Stimulated activated CD8-positive, alpha-beta memory T cell treated with anti-CD3 and anti-CD28 coated beads, Interleukin-15, amount 100 ng/mL, for 24 hours (primary cell): ENCODE measurements around the gene IFT25.

ENCODE experiments used
- DNase-seq: peaks from one replicate; pipeline ENCODE4 v3.0.0-alpha.2; 2020; ENCODE audit warnings: low read depth

The IFT25 gene

DNA sequence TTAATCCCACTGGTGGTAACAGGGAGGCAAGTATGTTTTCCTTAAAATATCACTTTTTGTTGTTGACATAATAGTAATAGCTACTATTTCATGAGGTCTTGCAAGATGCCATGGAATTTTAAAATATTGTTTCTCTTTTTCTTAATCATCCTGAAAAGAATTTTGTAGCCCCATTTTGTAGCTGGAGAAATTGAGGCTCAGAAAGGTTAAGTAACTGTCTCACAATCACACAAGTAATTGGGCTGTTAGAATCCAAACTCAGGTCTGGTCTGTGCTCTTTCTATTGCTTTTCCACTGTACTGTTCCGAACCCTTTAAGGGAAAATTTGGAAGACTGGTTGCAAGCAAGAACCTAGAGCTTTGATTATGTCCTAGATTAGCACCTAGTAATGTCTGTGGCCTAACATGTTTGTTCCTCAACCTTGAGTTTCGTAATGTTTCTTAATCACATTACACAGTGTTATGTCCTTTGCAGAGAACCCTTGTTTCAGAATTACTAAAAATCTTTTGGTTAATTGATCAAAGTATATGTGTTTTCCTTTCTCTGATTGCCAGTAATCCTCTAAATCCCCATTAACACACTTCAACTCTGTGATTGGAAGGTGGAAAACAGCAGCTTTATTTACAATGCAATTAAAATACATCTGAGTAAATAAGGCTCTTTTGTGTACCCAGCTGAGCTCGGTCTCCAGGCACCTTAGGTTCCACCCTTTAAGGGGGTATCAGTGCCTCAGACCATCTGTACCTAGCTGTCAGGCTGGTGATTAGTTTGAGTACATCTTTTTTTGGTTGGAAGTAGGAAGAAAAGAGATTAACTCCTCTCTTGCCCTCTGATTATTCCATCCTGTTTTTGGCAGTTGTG, 11.0 kb upstream of the IFT25 start:
- DNase-seq = no peak

DNA sequence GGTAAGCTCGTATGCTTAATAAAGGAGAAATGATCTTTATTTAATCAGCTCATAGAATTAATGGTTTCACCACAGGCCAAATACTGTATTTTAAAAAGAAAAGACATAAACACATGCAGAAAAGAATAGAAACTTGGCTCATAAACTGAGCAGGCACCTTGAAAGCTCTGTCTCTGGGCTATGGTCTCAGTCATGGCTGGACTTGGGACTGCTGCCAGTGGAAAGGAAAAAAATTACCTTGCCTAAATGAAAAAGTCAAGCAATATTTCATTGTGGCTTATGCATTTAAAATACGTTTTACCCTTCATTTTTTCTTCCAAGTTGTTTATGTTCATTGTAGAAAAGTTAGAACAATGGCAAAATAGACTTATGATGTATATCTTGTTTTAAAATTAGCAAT, 8.6 kb upstream of the IFT25 start:
- DNase-seq = no peak

DNA sequence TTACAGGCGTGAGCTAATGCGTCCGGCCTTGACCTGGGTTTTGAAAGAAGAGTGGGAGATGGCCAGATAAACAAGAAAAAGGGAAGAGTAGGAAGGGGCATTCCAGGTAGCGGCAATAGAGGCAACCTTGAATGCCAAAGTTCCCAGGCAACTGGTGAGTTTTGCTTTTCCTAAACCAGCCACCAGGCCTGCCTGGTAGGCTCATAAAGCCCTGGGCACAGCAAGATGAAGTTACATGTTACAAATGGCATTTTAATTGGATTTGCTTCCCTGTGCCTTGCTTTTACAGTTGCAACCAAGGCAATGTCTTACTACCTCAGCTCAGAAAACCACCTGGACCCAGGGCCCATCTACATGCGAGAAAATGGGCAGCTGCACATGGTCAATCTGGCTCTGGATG, 6.2 kb upstream of the IFT25 start:
- no peak for DNase-seq

DNA sequence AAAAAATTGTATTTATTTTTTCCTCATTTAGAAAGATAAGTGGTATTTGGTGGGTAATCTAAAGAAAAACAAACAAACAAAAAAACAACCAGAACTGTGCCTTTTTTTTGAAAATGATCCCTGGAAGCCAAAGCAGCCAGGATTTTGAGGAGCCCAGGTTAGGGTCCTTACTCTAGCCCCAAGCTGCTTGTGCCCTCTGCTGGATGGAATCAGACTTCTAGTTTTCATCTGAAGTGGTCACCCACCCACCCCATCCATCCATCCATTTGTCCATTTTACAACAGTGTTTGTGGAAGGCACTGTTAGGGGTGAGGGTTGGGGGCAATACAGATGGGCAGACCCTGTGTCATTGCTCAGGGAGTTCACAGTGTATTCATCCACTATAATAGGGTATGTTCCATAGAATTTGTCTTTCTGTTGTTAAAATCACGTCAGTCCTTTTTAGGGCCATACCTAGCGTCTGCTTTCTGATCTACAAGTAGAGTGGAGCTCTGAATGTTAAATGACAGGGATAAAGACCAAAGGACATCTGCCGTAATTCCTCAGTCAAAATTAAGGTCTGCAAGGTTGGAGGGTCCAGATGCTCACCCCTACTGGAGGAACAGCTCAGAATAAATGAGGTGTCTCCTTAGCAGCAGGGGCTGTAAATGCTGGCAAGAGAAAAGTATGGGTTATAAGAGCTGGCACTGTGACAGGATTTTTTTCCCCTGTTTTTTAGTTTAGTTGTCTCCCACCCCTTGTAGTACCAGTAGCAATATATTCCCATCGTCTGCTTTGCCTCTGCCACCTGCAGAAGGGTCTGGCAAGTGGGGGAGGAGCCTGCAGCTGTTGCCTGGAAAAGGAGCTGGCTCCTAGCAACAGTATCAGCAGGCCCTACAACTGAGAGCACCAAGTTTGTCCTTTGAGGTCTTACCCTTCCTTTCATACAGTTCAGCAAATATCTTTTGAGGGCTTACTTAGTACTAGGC, 3.8 kb upstream of the IFT25 start:
- DNase-seq = no peak

DNA sequence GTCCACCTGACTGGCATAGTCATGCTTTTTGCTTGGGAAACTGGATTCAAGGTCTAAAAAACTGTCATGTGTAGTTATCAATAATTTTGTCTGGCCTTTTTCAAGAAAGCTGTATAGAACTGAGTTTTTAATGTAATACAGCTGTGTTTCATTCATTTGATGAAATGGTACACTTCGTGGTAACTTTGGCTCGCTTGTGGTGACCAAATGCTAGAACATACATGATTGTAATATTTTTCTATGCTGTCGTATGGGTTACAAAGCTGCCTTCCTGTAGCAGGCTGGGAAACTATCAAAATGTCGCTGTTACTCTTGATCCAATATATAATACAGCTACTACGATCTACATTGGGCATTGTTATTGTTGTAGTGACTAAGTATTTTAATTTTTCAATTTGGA, 2.8 kb upstream of the IFT25 start:
- no peak for DNase-seq

DNA sequence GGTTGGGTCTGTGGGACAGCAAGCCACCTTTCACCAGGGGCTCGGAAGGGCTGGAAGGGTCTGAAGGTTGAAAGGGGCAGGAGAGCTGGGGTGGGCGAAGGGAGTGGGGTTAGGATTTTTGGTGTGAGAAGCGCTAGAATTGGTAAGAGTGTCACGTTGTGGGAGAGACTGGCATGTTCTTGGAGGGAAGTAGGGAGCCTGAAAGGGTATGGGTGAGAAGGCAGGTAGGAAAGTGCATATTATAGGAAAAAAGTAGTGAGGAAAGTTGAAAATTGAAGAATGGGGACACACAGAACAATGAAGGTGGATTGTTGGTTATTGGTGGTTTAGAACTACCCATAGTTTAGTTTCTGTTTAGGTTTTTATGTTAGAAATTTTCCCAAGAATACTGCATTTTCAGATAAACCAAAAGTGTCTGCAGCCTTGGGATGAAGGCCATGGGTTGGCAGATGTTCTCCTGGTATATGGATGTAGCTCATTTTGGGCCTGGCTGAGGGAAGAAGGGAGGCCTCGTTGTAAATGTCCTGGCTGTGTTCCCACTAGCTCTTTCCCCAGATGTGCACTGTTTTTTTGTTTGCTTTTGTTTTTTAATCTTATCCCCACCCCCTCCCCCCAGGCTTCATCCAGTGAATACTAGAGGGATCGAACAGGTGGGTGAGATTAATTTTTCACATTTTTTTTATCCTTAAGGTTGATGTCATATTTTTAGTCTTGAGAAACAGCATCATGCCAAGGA, 1.8 kb upstream of the IFT25 start:
- DNase-seq = no peak

DNA sequence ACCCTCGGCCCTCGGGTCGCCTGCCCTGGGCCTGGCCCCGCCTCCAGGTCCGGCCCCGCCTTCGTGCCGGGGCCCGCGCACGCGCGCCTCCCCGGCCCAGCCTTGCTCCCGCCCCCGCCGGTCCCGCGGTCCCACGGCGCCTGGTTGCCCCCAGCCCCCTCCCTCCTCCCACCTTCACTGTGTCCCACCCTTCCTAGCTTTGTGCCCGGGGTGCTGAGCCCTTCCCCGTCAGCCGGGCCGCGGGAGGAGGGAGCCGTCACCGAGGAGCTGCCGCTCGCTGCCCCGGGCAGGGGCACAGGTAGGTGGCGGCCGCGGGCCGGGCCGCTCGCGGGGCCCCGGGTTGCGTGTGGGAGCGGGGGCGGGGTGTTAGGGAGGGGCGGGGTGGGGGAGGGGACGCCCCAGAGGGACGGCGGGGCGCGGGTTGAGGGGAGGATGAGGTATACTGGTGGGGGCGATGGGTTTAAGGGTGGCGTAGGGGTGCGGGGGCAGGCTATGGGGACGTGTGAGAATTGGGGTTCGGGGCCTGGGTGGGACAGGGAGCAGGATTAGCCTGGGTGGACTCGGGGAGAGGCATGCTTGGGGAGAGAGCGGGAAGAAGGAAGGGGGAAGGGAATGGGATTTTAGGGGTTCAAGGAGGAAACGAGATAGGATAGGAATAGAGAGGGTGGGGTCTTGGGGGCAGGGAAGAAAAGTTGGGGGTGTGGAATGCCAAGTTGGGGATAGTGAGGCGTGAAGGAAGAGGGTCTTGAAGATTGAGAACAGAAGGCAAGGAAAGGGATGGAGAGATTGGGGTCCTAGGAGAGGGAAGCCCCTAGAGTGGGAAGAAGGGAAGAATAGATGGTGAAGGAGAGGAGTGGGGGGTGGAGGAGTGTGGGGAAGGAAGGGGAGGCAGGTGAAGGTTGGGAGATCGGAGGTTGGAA, 1.0 kb upstream of the IFT25 start, which contains the start of gene LRRC42:
Gene LRRC42, plus strand, starts transcription at position 99 of the 920 bp plus-strand sequence. CDS start 5,650 bp downstream, outside the sequence.
- no peak for DNase-seq

DNA sequence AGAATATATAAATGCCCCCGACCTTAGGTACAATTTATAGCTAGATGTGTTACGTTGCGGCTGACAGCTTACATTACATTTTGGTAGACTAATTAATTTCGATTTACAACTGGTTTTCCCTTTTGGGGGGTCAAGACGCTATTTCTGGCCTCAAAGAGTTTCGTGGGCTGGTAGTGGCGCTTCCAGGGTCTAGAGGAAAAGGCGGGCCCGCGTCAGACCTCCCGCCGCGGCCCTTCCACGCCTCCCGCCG, 391 bp downstream of the IFT25 start:
- no peak for DNase-seq

DNA sequence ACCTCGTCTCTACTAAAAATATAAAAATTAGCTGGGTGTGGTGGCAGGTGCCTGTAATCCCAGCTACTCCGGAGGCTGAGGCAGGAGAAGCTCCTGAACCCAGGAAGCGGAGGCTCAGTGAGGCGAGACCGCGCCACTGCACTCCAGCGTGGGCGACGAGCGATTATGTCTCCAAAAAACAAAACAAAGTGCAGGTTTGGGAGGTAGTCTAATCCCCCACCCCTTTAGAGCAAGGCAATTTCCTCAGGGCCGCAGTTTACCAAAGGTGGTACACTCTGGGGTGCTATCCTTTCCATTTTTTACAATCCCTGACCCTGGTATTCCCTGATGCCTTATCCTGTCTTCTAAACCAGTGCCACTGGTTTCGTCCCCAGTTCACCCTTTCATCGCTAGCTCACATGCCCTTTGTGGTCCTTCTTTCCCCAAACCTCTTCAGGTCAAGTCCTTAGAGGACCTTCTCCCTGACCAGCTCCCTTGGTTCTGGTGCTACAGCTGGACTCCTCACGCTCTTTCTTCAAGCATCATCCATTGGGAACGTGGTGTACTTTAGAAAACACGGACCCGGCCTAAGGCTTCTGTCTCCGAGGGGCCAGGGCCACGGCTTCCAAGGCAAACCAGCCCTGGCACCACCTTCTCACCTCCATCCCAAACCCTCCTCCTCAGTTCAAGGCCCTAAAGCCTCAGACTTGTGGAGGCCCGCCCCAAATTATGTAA, 873 bp downstream of the IFT25 start:
- DNase-seq = no peak

DNA sequence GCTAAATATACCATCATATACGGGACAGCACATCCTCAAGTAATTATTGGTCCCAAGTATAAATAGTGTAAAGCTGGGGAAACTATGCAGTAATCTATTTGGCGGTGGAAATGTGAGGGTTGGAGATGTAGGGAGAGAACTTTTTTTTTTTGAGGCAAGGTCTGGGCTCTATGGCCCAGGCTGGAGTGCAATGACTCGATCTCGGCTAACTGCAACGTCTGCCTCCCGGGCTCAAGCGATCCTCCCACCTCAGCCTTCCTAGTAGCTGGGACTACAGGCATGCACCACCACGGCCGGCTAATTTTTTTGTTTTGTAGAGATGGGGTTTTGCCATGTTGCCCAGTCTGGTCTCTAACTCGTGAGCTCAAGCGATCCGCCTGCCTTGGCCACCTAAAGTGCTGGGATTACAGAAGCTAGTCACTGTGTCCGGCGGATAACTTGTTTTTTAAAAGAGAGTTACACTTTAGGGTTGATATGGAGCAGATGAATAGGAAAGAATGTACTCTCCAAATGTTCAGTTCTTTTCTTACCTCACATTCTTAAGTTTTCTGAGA, 1.9 kb downstream of the IFT25 start:
- no peak for DNase-seq

DNA sequence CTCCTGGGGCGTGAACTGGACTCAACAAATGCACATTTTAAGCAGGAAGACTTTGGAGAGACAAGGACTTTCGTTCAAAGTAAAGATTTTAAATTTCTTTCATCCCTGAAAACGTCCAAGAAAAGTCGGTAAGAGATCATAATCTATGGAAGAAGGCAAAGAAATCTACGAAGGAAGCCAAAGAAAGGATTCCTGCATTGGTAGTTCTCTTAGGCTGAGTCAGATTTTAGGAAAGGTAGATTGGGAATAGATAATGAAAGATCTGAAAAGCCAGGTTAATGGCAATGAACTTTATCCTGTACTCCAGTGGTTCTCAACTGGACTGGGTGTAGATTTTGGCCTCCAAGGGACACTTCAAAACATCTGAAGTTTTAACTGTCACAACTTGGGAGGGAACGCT, 2.4 kb downstream of the IFT25 start:
- no peak for DNase-seq

DNA sequence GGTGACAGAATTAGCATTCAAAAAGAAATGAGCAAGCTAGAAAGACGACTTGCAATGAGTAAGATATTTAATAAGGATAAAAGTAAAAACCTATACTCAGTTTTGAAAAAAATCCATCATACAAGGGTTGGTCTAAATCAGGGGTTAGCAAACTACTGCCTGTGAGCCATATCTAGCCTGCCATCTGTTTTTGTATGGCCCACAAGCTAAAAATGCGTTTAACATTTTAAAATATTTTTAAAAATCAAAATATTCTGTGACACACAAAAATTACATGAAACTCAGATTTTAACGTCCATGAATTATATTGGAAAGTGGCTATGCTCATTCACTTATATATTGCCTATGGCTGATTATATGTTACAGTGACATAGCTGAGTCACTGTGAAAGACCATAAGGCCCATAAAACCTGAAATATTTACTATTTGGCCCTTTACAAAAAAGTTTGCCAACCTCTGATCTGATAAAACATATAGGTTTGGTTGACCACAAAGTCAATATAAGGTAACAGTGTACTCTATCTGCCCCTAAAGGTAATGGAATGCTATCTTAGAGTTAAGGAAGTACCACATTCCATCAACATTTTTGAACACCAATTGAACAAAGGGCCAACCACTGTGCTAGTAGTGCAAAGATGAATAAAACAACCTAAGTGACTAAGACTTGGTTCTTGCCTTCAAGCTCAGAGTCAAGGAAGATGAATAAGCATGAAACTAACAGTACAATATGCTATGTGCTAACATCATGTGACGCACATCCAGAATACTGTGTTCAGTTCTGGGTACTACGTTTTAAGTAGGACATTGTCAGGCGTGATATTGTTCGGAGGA, 3.2 kb downstream of the IFT25 start:
- DNase-seq = no peak

DNA sequence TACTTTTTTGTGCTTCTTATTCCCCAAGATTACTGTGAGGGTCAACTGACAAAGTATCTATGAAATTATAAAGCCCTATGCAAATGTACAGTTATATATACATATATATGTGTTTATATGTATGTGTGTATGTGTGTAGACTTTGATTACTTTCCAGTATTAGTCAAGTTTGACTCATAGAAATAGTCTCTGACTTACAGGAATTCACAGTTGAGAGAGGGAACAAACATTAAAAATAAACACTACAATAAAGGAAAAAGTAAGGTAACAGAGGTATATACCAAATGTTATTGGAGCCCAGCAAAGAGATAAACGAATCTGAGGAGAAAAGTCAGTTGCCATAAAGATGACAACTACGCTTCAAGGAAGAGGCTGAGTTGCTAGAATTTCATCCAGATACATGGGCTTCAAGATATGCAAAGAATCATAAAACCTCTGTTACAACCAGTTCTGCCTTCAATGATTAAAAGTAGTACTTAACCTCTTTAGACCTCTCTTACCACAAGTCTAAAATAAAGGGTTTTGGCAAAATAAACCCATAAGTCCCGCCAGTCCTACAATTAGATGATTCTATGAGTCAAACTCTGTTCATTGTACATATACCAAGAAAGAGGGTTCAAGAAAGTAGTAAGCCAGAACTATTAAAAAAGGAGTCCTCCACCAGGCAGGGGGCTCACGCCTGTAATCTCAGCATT, 7.2 kb downstream of the IFT25 start:
- DNase-seq = no peak

DNA sequence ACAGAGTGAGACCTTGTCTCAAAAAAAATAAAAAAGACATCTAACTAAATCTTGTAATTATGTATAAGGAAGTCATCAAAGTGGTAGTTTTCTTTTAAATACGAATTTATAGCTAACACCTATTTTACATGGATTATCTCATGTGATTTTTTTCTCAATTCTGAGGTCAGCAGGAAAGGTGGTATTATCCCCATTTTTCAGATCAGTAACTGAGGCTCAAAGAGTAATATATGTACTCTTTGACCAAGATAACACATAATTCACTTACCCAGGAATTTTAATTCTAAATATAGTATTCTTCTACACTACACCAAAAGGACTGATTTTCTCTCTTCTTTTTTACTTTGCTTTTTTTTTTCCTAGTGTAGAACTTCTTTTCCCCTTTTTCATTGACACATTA, 9.1 kb downstream of the IFT25 start:
- no peak for DNase-seq

DNA sequence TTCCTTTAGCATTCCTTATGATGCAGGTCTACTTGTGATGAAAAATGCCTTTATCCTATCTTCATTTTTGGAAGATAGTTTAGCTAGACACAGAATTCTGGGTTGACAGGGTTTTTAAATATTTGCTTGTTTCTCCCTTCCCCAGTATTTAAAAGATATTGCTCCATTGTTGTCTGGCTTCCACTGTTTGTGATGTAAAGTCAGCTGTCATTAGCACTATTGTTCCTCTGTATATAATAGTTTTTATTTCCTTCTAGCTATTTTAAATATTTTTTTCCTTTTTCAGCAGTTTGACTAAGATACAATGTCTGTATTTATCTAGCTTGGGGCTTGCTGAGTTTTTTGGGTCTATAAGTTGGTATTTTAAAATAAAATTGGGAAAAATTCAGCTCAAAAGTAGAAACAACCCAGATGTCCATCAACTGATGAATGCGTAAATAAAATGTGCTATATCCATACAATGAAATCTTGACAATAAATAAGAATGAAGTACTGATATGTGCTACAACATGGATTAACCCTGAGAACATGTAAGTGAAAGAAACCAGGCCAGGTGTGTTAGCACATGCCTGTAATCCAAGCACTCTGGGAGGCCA, 11.2 kb downstream of the IFT25 start:
- no peak for DNase-seq

DNA sequence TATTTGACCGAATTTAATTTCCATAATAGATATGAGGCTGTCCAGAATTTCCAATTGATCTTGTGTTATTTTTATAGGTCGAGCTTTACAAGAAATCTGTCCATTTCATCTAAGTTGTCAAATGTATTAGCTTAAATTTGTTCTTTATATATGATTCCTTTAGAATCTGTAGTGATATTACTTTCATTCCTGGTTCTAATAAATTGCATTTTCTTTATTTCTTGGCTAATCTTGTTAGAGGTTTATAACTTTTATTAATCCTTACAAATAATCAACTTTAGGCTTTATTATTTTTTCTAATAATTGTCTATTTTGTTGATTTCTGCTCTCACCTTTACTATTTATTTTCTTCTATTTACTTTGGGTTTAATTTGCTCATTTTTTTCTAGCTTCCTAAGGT, 14.0 kb downstream of the IFT25 start:
- no peak for DNase-seq

DNA sequence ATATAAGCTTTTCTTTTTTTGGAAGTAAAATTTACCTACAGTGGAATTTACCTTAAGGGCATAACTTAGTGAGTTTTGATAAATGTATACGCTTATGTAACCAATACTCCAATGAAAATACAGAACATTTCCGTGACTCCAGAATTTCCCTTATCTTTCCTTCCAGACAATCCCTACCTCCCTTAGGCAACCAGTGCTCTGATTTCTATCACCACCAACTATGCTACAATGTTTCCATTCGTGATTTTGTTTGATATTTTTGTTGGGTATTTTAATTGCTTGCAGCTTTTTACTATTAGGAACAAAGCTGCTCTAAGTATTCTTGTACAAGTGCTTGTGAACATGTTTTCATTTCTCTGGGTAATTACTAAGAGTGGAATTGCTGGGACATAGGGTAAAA, 14.6 kb downstream of the IFT25 start:
- no peak for DNase-seq

DNA sequence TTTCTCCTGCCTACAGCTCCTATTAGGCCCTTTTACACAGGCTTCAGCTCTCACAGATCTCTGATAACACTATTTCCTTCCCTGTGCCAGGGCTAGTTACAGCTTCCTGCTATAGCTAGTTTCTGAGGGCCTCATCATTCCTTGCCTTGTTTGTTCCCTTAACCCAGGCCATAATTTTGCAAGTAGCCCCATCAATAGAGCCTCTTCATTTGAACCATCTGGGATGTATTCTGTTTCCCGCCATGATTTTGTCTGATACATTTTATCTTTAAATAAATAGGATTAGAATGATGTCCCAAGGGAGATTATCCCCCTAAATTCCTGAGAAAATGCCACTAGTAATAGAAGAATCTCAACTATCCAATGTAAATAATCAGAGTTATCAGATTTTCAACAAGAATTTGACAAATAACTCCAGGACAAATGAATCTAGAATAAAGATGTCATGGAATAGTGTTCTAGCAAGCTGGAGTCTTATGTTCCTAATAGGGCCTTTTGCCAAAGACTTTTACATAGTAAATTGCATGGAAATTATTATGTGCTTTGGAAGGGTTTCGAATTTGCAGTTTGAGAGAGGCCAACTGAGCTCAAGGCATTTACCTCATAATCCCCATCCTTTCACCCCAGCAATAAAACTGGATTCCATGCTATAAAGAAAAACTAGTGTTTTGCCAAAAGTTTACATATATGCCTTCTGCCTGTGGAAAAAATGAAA, 16.1 kb downstream of the IFT25 start:
- DNase-seq = no peak
